ENCODE data around the gene MOB3C. TPM values are rescaled to one million over a fixed set of nuclear protein-coding genes. Genes with fewer than 3 reads are reported as not detected.
"Not testable (repeated sequence)": the region's sequence is repeated elsewhere in the genome, so short reads cannot be mapped to it uniquely, and the experiment has no call there.

MOB3C gene
- polyA plus RNA-seq, 1 experiment = 11.9 TPM

GRCh38 chr1:46652321-46653100, 35.9 kb upstream of the MOB3C start:
- POLR2A ChIA-PET = interaction anchor here (1.0 kb wide), 1 partner anchor 15 kb away, joined by 4 read pairs; the partner anchor contains the start of gene ATPAF1
- no peaks in the 10 kb centered on the region for H3K27me3 ChIP-seq (ENCODE audit: control insufficient read depth, insufficient read depth, low read length)
- CTCF ChIA-PET = interaction anchor here (0.6 kb wide), 1 partner anchor 17 kb away, joined by 4 read pairs; no protein-coding TSS in a partner anchor
- no peak for DNase-seq (ENCODE audit: low read depth, low spot score)
- peaks cover 11% of the 10 kb centered on the region for H3K9me3 ChIP-seq (ENCODE audit: control insufficient read depth, insufficient read depth, low read length)
- no peak for TF ChIP-seq CTCF (IDR thresholded peaks at IDR 0.05; ENCODE audit: low read depth, low read length)
- H3K4me3 ChIP-seq (ENCODE audit: low read depth, low read length) = no peak overlapping the region
- H3K27ac ChIP-seq (ENCODE audit: low read depth, low read length) = no peak overlapping the region

GRCh38 chr1:46651152-46651551, 34.5 kb upstream of the MOB3C start:
- H3K27me3 ChIP-seq (ENCODE audit: control insufficient read depth, insufficient read depth, low read length); H3K4me3 ChIP-seq (ENCODE audit: low read depth, low read length); POLR2A ChIA-PET; H3K27ac ChIP-seq (ENCODE audit: low read depth, low read length); CTCF ChIA-PET; DNase-seq (ENCODE audit: low read depth, low spot score): not testable (repeated sequence)
- H3K9me3 ChIP-seq (ENCODE audit: control insufficient read depth, insufficient read depth, low read length) = peaks cover 11% of the 10 kb centered on the region

GRCh38 chr1:46650491-46650890, 33.9 kb upstream of the MOB3C start:
- Histone ChIP-seq H3K27ac (ENCODE audit: low read depth, low read length) (no peak overlapping the region), H3K9me3 (ENCODE audit: control insufficient read depth, insufficient read depth, low read length) (peaks cover 11% of the 10 kb centered on the region), H3K4me3 (ENCODE audit: low read depth, low read length) (no peak overlapping the region), H3K27me3 (ENCODE audit: control insufficient read depth, insufficient read depth, low read length) (no peaks in the 10 kb centered on the region)
- no peak for TF ChIP-seq CTCF (IDR thresholded peaks at IDR 0.05; ENCODE audit: low read depth, low read length)
- ChIA-PET CTCF (no interaction called here), POLR2A (no interaction called here)
- DNase-seq (ENCODE audit: low read depth, low spot score) = no peak

- no peak for TF ChIP-seq CTCF (IDR thresholded peaks at IDR 0.05; ENCODE audit: low read depth, low read length)
- ChIA-PET CTCF (no interaction called here), POLR2A (no interaction called here)
- H3K9me3 ChIP-seq (ENCODE audit: control insufficient read depth, insufficient read depth, low read length) = peaks cover 11% of the 10 kb centered on the region
- no peak for DNase-seq (ENCODE audit: low read depth, low spot score)
- H3K4me3 ChIP-seq (ENCODE audit: low read depth, low read length) = no peak overlapping the region
- H3K27me3 ChIP-seq (ENCODE audit: control insufficient read depth, insufficient read depth, low read length) = no peaks in the 10 kb centered on the region
- no peak overlapping the region for H3K27ac ChIP-seq (ENCODE audit: low read depth, low read length)
Observed at GRCh38 chr1:46649764-46650163, 33.2 kb upstream of the MOB3C start.

GRCh38 chr1:46647611-46648010, 31.0 kb upstream of the MOB3C start:
- ChIA-PET CTCF (no interaction called here), POLR2A (no interaction called here)
- peaks cover 11% of the 10 kb centered on the region for H3K9me3 ChIP-seq (ENCODE audit: control insufficient read depth, insufficient read depth, low read length)
- H3K27ac ChIP-seq (ENCODE audit: low read depth, low read length) = no peak overlapping the region
- H3K4me3 ChIP-seq (ENCODE audit: low read depth, low read length) = no peak overlapping the region
- no peak for DNase-seq (ENCODE audit: low read depth, low spot score)
- no peak for TF ChIP-seq CTCF (IDR thresholded peaks at IDR 0.05; ENCODE audit: low read depth, low read length)
- no peaks in the 10 kb centered on the region for H3K27me3 ChIP-seq (ENCODE audit: control insufficient read depth, insufficient read depth, low read length)

Data from AG04450 (cell line).